Stomach (tissue), 9 donors: ENCODE results near the gene SULT2B1. TPM values are rescaled to one million over a fixed set of nuclear protein-coding genes. Genes with fewer than 3 reads are reported as not detected.

Experiments used
- DNase-seq, 2 donors: peaks; one replicate each; pipeline versions ENCODE4 v3.0.0 to v3.0.0-alpha.2; 2013 to 2019
- H3K27ac ChIP-seq, 5 donors: fragments of 200-600 bp in 4 of 5; sonication (generic) in 4 of 5; one replicate each; pipeline ENCODE4 v1.5.1; 2013 to 2019; ENCODE audit warnings: mild to moderate bottlenecking in 1 of 5, moderate library complexity in 1 of 5
- H3K27me3 ChIP-seq, 3 donors: fragments of 200-600 bp; sonication (generic); one replicate each; pipeline ENCODE4 v1.5.1; 2017 to 2019; ENCODE audit warnings: mixed run types in 1 of 3
- H3K36me3 ChIP-seq, 4 donors: fragments of 200-600 bp; sonication (generic); 1 replicate in 3 of 4; 2 replicates in 1 of 4; pipeline ENCODE4 v1.5.1; 2016 to 2019
- H3K4me1 ChIP-seq, 4 donors: fragments of 200-600 bp; sonication (generic); one replicate each; pipeline ENCODE4 v1.5.1; 2016 to 2019
- H3K4me3 ChIP-seq, 4 donors: fragments of 200-600 bp; sonication (generic) in 3 of 4; one replicate each; pipeline ENCODE4 v1.5.1; 2016 to 2019; ENCODE audit warnings: mild to moderate bottlenecking in 1 of 4
- H3K9me3 ChIP-seq, 4 donors: fragments of 200-600 bp; sonication (generic); one replicate each; pipeline ENCODE4 v1.5.1; 2016 to 2019
- CTCF ChIP-seq, 7 experiments: fragments of 450-650 bp in 4 of 7; fragments of 200-600 bp in 3 of 7; sonication (generic) in 3 of 7; IDR thresholded peaks; one replicate each; pipeline ENCODE4 v1.5.1; 2016 to 2019; ENCODE audit warnings: antibody characterized with exemption in 7 of 7, control low read depth in 2 of 7, mild to moderate bottlenecking in 1 of 7
- EP300 ChIP-seq: sonication (generic); formaldehyde crosslinking; IDR thresholded peaks from one replicate; pipeline ENCODE4 v1.6.1; 2017; ENCODE audit warnings: antibody characterized with exemption
- POLR2A ChIP-seq, 4 donors: fragments of 450-650 bp; IDR thresholded peaks; one replicate each; pipeline ENCODE4 v1.6.1; 2016; ENCODE audit warnings: antibody characterized with exemption in 4 of 4, control low read depth in 2 of 4, mild to moderate bottlenecking in 1 of 4, moderate library complexity in 1 of 4
- POLR2AphosphoS5 ChIP-seq, 3 donors: sonication (generic); formaldehyde crosslinking; IDR thresholded peaks; one replicate each; pipeline ENCODE4 v1.6.1; 2016; ENCODE audit warnings: antibody characterized with exemption in 3 of 3
- WGBS, 5 donors: extraction: QIAGEN DNeasy Blood & Tissue Kit in 3 of 5; methylation state at CpG; one replicate each; pipeline versions ENCODE4 v1.1.5 to v1.1.7; 2013 to 2018; 5-methylcytosine and 5-hydroxymethylcytosine counted together
- intact Hi-C: fragments of 100-400 bp; cut with DNase I; formaldehyde crosslinking; loops from one replicate; pipeline ENCODE4 v1.15.1; 2023; ENCODE audit warnings: low total_unique reads
- polyA plus RNA-seq, 3 donors: library from polyadenylated mRNA; stranded (reverse); fragments of 200-250 nt; gene quantifications; one replicate each; pipeline ENCODE4 v1.2.3, GENCODE V29; 2013
- total RNA-seq, 5 donors: library from RNA; depleted of rRNA; stranded (reverse); fragments of >200 nt; gene quantifications; one replicate each; pipeline versions ENCODE4 v1.1.0 to v1.2.3, GENCODE V29; 2014 to 2016
- donor health status: healthy with polysubstance abuse.
- donor health status: Bipolar disorder and iron deficiency.
- donor health status: healthy.

SULT2B1 gene
- total and polyA plus RNA-seq, 8 donors: 2.0 to 46.8 (median 3.1) TPM; not detected in 3

GRCh38 chr19:48560095-48560530 is 8.1 kb downstream of the SULT2B1 start:
- no peaks in the 10 kb centered on the region for H3K36me3 ChIP-seq
- TF ChIP-seq POLR2AphosphoS5 (IDR thresholded peaks at IDR 0.05) (no peak), CTCF (IDR thresholded peaks at IDR 0.05) (no peak), POLR2A (IDR thresholded peaks at IDR 0.05) (no peak), EP300 (no peak)
- intact Hi-C loops: no loop called here
- peaks cover 0 to 16% (median 0%) of the 10 kb centered on the region in 3 donors for H3K27me3 ChIP-seq
- no peak overlapping the region for H3K4me3 ChIP-seq
- WGBS, 5 donors: 81 to 85% (median 83%) methylated on average over 6 of the region's 6 CpGs
- no peaks in the 10 kb centered on the region for H3K9me3 ChIP-seq
- H3K4me1 ChIP-seq: peaks cover 0 to 23% (median 16%) of the 10 kb centered on the region in 4 donors
- DNase-seq: no peak
- H3K27ac ChIP-seq: no peak overlapping the region

DNA sequence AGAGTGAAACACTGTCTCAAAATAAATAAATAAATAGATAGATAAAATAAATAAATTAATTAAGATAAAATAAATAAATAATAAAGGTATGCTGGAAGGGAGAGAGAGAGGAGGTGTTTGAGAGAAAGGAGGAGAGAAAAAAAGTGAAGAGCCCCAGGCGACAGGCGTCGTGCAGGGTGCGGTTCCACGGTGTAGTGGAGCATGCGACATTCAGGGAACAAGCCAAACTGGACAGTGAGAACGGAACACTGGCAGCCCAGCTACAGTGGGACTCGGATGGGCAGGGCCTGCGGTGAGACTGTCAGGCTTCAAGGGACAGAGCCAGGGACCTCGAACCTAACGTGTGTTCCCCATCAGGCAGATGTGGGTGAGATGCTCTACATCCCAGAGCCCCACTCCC is 9.4 kb downstream of the SULT2B1 start:
- TF ChIP-seq POLR2A (IDR thresholded peaks at IDR 0.05) (no peak), CTCF (IDR thresholded peaks at IDR 0.05) (no peak), EP300 (no peak), POLR2AphosphoS5 (IDR thresholded peaks at IDR 0.05) (no peak)

GRCh38 chr19:48565090-48565489 is 13.1 kb downstream of the SULT2B1 start:
- H3K27me3 ChIP-seq: no peaks in the 10 kb centered on the region
- no peak overlapping the region for H3K4me3 ChIP-seq
- 57 to 87% (median 71%) methylated on average over 7 of the region's 7 CpGs for WGBS, 5 donors
- H3K4me1 ChIP-seq: peaks cover 9 to 38% (median 31%) of the 10 kb centered on the region in 4 donors
- no peaks in the 10 kb centered on the region for H3K36me3 ChIP-seq
- H3K27ac ChIP-seq: no peak overlapping the region
- intact Hi-C loops: no loop called here
- no peaks in the 10 kb centered on the region for H3K9me3 ChIP-seq
- TF ChIP-seq POLR2A (IDR thresholded peaks at IDR 0.05) (no peak), POLR2AphosphoS5 (IDR thresholded peaks at IDR 0.05) (no peak)
- no peak for DNase-seq

More for the DNA sequence above, 9.4 kb downstream of the SULT2B1 start:
- no peak for DNase-seq
- no peaks in the 10 kb centered on the region for H3K36me3 ChIP-seq
- H3K27ac ChIP-seq: no peak overlapping the region
- peaks cover 0 to 23% (median 16%) of the 10 kb centered on the region in 4 donors for H3K4me1 ChIP-seq
- intact Hi-C loops: no loop called here
- H3K9me3 ChIP-seq: no peaks in the 10 kb centered on the region
- peaks cover 0 to 16% (median 0%) of the 10 kb centered on the region in 3 donors for H3K27me3 ChIP-seq
- no peak overlapping the region for H3K4me3 ChIP-seq
- 90 to 96% (median 93%) methylated on average over 11 of the region's 11 CpGs for WGBS, 5 donors

- Histone ChIP-seq H3K27ac (peak overlapping the region in 4 of 5 donors; percentile 53 to 81 (median 72)), H3K4me3 (peak overlapping the region in 2 of 4 donors; percentile 8 to 31), H3K27me3 (no peaks in the 10 kb centered on the region), H3K4me1 (peaks cover 19 to 51% (median 37%) of the 10 kb centered on the region in 4 donors), H3K36me3 (no peaks in the 10 kb centered on the region), H3K9me3 (no peaks in the 10 kb centered on the region)
- WGBS, 5 donors: 3 to 9% (median 8%) methylated on average over 19 of the region's 19 CpGs
- TF ChIP-seq EP300 (no peak), CTCF (IDR thresholded peaks at IDR 0.05) (no peak), POLR2A (IDR thresholded peaks at IDR 0.05) (no peak), POLR2AphosphoS5 (IDR thresholded peaks at IDR 0.05) (peak in 2 of 3 donors; percentile 66 to 81)
- intact Hi-C loops: no loop called here
- peak; percentile 79 to 87 for DNase-seq
Measured at GRCh38 chr19:48568345-48568886, 16.4 kb downstream of the SULT2B1 start.

GRCh38 chr19:48569814-48570213 is 17.8 kb downstream of the SULT2B1 start:
- Histone ChIP-seq H3K9me3 (no peaks in the 10 kb centered on the region), H3K4me3 (no peak overlapping the region), H3K27ac (peak overlapping the region; percentile 9 to 70 (median 32)), H3K4me1 (peaks cover 20 to 62% (median 44%) of the 10 kb centered on the region in 4 donors), H3K36me3 (no peaks in the 10 kb centered on the region), H3K27me3 (no peaks in the 10 kb centered on the region)
- DNase-seq: peak in 1 of 2 donors; percentile 36
- intact Hi-C loops: no loop called here
- WGBS, 5 donors: 39 to 50% (median 48%) methylated on average over 11 of the region's 11 CpGs
- no peak for TF ChIP-seq EP300
- no peak for TF ChIP-seq POLR2AphosphoS5 (IDR thresholded peaks at IDR 0.05)
- TF ChIP-seq CTCF (IDR thresholded peaks at IDR 0.05): no peak
- TF ChIP-seq POLR2A (IDR thresholded peaks at IDR 0.05): no peak
